B cell (primary cell): Measurements from ENCODE around the gene RELB. TPM values are rescaled to one million over a fixed set of nuclear protein-coding genes. Genes with fewer than 3 reads are reported as not detected.
A peak's percentile ranks its signal among the peaks of the same experiment; 100 is the strongest.

Source experiments
- ATAC-seq: fragments of 200-7000 bp; cut with Tn5 transposase; one replicate; pipeline ENCODE4 v1.10.0; 2021; ENCODE audit warnings: low read depth, mild to moderate bottlenecking, moderate number of reproducible peaks, moderate library complexity
- CTCF ChIA-PET: fragments of 350-600 bp; sonication (Branson Sonifier 250); formaldehyde crosslinking; loops from one replicate; lab custom pipeline; 2021; ENCODE audit warnings: antibody characterized with exemption, inconsistent platforms; lab: Charles Lee
- POLR2A ChIA-PET: fragments of 350-600 bp; sonication (Branson Sonifier 250); formaldehyde crosslinking; loops from one replicate; lab custom pipeline; 2021; ENCODE audit warnings: antibody characterized with exemption; lab: Charles Lee
- DNase-seq: peaks from one replicate; pipeline ENCODE4 v3.0.0; 2013
- H2AFZ ChIP-seq: 2 replicates; pipeline ENCODE4 v1.6.1; 2012; ENCODE audit warnings: mild to moderate bottlenecking, low read depth, low read length; ENCODE audit not compliant: insufficient read depth, poor library complexity, severe bottlenecking
- H3K27ac ChIP-seq, 2 donors: 1 replicate in 1 of 2; 2 replicates in 1 of 2; pipeline ENCODE4 v1.5.1; 2012 to 2013; ENCODE audit warnings: low read length in 2 of 2, mild to moderate bottlenecking in 2 of 2, moderate library complexity in 1 of 2
- H3K27me3 ChIP-seq, 4 experiments: fragments of 200-600 bp in 1 of 4; sonication (generic) in 1 of 4; replicated peaks in 1 of 4; 1 replicate in 2 of 4; 2 replicates in 2 of 4; pipeline versions ENCODE4 v1.6.1 to v1.7.0; 2013 to 2016; ENCODE audit warnings: low read length in 3 of 4, mild to moderate bottlenecking in 2 of 4, mixed read lengths in 1 of 4, moderate library complexity in 1 of 4; ENCODE audit not compliant: insufficient read depth in 4 of 4, control insufficient read depth in 3 of 4; ENCODE audit errors: control extremely low read depth in 1 of 4
- H3K36me3 ChIP-seq, 2 experiments: replicated peaks in 1 of 2; 1 replicate in 1 of 2; 2 replicates in 1 of 2; pipeline versions ENCODE4 v1.6.1 to v1.7.1; 2013; ENCODE audit warnings: low read length in 1 of 2; ENCODE audit not compliant: insufficient read depth in 2 of 2, control insufficient read depth in 1 of 2; ENCODE audit errors: control extremely low read depth in 1 of 2, extremely low read depth in 1 of 2
- H3K4me1 ChIP-seq, 2 donors: fragments of 200-600 bp in 1 of 2; sonication (generic) in 1 of 2; 1 replicate in 1 of 2; 2 replicates in 1 of 2; pipeline versions ENCODE4 v1.5.1 to v1.6.1; 2013 to 2017; ENCODE audit warnings: low read length in 2 of 2; ENCODE audit not compliant: control insufficient read depth in 2 of 2, insufficient read depth in 2 of 2
- H3K4me2 ChIP-seq: replicated peaks from 2 replicates; pipeline ENCODE3; 2012; ENCODE audit warnings: mild to moderate bottlenecking, low read depth, low read length; ENCODE audit not compliant: poor library complexity, severe bottlenecking
- H3K4me3 ChIP-seq, 5 experiments: fragments of 200-600 bp in 1 of 5; sonication (generic) in 1 of 5; 1 replicate in 3 of 5; 2 replicates in 2 of 5; pipeline versions ENCODE4 v1.5.1 to v1.7.0; 2011 to 2016; ENCODE audit warnings: low read length in 4 of 5, mild to moderate bottlenecking in 4 of 5, low read depth in 2 of 5, control low read depth in 1 of 5, moderate library complexity in 1 of 5; ENCODE audit not compliant: insufficient read depth in 1 of 5; ENCODE audit errors: control extremely low read depth in 1 of 5, extremely low read depth in 1 of 5
- H3K79me2 ChIP-seq: fragments of 200-600 bp; sonication (generic); one replicate; pipeline ENCODE4 v1.6.0; 2016; ENCODE audit warnings: low read length; ENCODE audit not compliant: control insufficient read depth, insufficient read depth
- H3K9ac ChIP-seq: fragments of 200-600 bp; sonication (generic); 2 replicates; pipeline ENCODE4 v1.6.1; 2017; ENCODE audit warnings: mild to moderate bottlenecking, low read length, moderate library complexity
- H3K9me3 ChIP-seq, 3 donors: one replicate each; pipeline versions ENCODE4 v1.6.1 to v1.7.1; 2013; ENCODE audit warnings: low read length in 2 of 3; ENCODE audit not compliant: control insufficient read depth in 2 of 3, insufficient read depth in 1 of 3; ENCODE audit errors: control extremely low read depth in 1 of 3
- H4K20me1 ChIP-seq: 2 replicates; pipeline ENCODE4 v1.6.0; 2012; ENCODE audit warnings: mild to moderate bottlenecking, low read length; ENCODE audit not compliant: insufficient read depth, control insufficient read depth, poor library complexity, severe bottlenecking
- H3K27ac Mint-ChIP-seq: one replicate; pipeline ENCODE4 v1.8.0; 2021; ENCODE audit warnings: mixed read lengths
- H3K27me3 Mint-ChIP-seq: one replicate; pipeline ENCODE4 v1.8.0; 2021; ENCODE audit warnings: mixed read lengths
- H3K4me1 Mint-ChIP-seq: one replicate; pipeline ENCODE4 v1.8.0; 2021; ENCODE audit warnings: mixed read lengths
- H3K4me3 Mint-ChIP-seq: one replicate; pipeline ENCODE4 v1.8.0; 2021; ENCODE audit warnings: mixed read lengths
- H3K9me3 Mint-ChIP-seq: one replicate; pipeline ENCODE4 v1.8.0; 2022; ENCODE audit warnings: mixed read lengths; ENCODE audit not compliant: insufficient read depth
- EZH2 ChIP-seq: IDR thresholded peaks from 2 replicates; pipeline ENCODE4 v1.6.1; 2012; ENCODE audit warnings: borderline replicate concordance, low read depth, mild to moderate bottlenecking, moderate library complexity, low read length; ENCODE audit not compliant: insufficient read depth, poor library complexity, severe bottlenecking
- WGBS: methylation state at CpG from one replicate; pipeline ENCODE4 v1.1.5; 2013; ENCODE audit warnings: missing lambda C conversion rate; ENCODE audit not compliant: insufficient coverage; 5-methylcytosine and 5-hydroxymethylcytosine counted together
- intact Hi-C: fragments of 100-400 bp; cut with micrococcal nuclease; formaldehyde crosslinking; loops from one replicate; pipeline ENCODE4 v1.10.0; 2022
- polyA plus RNA-seq: library from polyadenylated mRNA; depleted of rRNA; stranded (reverse); fragments of >200 nt; gene quantifications from 2 replicates; pipeline ENCODE4 v1.2.3, GENCODE V29; 2012
- total RNA-seq, 2 donors: library from RNA; stranded (reverse); fragments of 120-200 nt in 1 of 2; gene quantifications; 1 replicate in 1 of 2; 2 replicates in 1 of 2; pipeline versions ENCODE4 v1.2.3 to v1.2.4, GENCODE V29; 2013 to 2022
- TF ChIP-seq, protein P1 (sequence below): fragments of 200-600 bp; IDR thresholded peaks from one replicate; pipeline ENCODE4 v1.8.0; 2022; ENCODE audit warnings: antibody characterized with exemption, mild to moderate bottlenecking

Gene RELB
- total and polyA plus RNA-seq, 2 donors (not counting 1 experiment from before 2014, with no cell fraction given), result 63.8 to 106 TPM

DNA sequence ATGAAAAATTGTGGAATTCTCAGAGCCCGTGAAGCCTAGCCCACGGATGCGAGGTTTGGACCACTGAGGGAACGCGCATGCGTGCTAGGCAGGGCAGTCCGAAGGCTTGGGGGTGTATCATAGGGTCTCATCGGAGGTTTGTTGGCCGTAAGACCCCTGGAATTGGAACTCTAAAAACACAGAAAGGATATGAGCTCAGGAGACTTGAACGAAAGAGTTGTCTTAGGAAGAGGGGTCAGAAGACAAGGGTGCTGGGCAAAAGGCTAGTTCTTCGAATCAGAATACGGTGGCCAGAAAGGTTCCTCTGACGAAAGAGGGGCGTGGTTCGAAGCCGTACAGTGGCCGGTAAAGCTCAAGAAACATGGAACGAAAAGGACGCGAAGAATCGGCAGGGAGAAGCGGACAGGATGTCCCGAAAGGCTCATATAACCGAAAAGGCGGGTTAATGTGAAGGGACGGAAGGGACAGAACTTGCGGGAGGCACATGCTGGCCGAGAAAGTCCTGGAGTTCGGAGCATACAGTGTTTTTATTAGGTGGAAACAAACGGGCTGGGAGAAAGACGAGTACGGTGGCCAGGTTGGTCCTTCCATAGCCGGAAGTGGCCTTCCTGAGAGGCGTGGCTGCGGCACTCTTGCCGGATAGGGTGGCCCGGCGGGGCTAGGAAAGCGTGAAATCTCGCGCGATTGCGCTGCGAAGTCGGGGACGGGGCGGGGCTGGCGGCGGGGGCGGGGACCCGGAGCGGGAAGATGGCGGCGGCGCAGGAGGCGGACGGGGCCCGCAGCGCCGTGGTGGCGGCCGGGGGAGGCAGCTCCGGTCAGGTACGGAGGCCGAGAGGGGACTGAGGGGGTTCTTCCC is 46.4 kb upstream of the RELB start, which contains the start of gene CLPTM1:
CLPTM1 (plus strand) TSS at position 732 of the 856 bp plus-strand sequence; CDS start at position 748, 16 bp downstream.
- peaks cover 57% of the 10 kb centered on the region for H3K4me1 Mint-ChIP-seq
- H3K4me1 ChIP-seq, result peaks cover 46 to 56% of the 10 kb centered on the region in 2 donors
- ATAC-seq, result peak; percentile 88

More for the DNA sequence above, 46.4 kb upstream of the RELB start, which contains the start of gene CLPTM1:
- Histone ChIP-seq H3K9me3 (no peaks in the 10 kb centered on the region), H3K9ac (peak within 1 kb of the TSS; percentile 99), H3K27me3 (no peaks in the 10 kb centered on the region), H3K79me2 (peaks cover 92% of the 10 kb centered on the region), H2AFZ (peak within 1 kb of the TSS; percentile 94), H3K4me2 (peak within 1 kb of the TSS; percentile 99), H3K36me3 (peaks cover 0 to 8% of the 10 kb centered on the region in 2 experiments), H3K4me3 (peak within 1 kb of the TSS; percentile 96 to 100 (median 98)), H3K27ac (peak within 1 kb of the TSS; percentile 90 to 93), H4K20me1 (peaks cover 35% of the 10 kb centered on the region)
- POLR2A ChIA-PET, result interaction anchor here (0.5 to 1.5 kb wide), 9 partner anchors 39 to 532 kb away, joined by 3 to 10 read pairs (median 4); partner anchors contain the start of genes BLOC1S3, RELB, TOMM40 and TRAPPC6A
- TF ChIP-seq EZH2, result no peak
- TF ChIP-seq, protein P1, sequence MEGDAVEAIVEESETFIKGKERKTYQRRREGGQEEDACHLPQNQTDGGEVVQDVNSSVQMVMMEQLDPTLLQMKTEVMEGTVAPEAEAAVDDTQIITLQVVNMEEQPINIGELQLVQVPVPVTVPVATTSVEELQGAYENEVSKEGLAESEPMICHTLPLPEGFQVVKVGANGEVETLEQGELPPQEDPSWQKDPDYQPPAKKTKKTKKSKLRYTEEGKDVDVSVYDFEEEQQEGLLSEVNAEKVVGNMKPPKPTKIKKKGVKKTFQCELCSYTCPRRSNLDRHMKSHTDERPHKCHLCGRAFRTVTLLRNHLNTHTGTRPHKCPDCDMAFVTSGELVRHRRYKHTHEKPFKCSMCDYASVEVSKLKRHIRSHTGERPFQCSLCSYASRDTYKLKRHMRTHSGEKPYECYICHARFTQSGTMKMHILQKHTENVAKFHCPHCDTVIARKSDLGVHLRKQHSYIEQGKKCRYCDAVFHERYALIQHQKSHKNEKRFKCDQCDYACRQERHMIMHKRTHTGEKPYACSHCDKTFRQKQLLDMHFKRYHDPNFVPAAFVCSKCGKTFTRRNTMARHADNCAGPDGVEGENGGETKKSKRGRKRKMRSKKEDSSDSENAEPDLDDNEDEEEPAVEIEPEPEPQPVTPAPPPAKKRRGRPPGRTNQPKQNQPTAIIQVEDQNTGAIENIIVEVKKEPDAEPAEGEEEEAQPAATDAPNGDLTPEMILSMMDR, result no peak
- intact Hi-C loops, result loop anchor here (1.0 to 5.0 kb wide), 7 partner anchors 40 to 223 kb away; partner anchors contain the start of genes BLOC1S3, CLASRP and TRAPPC6A
- H3K27me3 Mint-ChIP-seq, result no peaks in the 10 kb centered on the region
- WGBS, result under 1% methylated on average over 65 of the region's 65 CpGs
- DNase-seq, result peak; percentile 98
- CTCF ChIA-PET, result interaction anchor here (0.7 to 2.1 kb wide), 13 partner anchors 9 to 953 kb away, joined by 3 to 7 read pairs (median 3); partner anchors contain the start of gene APOC2
- H3K4me3 Mint-ChIP-seq, result peak within 1 kb of the TSS; percentile 99
- H3K27ac Mint-ChIP-seq, result peak within 1 kb of the TSS; percentile 94
- H3K9me3 Mint-ChIP-seq, result no peaks in the 10 kb centered on the region
